Cortex of kidney (tissue), 1 donor: ENCODE measurements around the gene STX10.
A peak's percentile ranks its signal among the peaks of the same experiment; 100 is the strongest.
"Not testable (repeated sequence)": the region's sequence is repeated elsewhere in the genome, so short reads cannot be mapped to it uniquely, and the experiment has no call there.

Experiments used
- DNase-seq: peaks from one replicate; lab custom pipeline; 2025; lab: John Stamatoyannopoulos, UW

The STX10 gene

GRCh38 chr19:13164343-13165161, 14.4 kb upstream of the STX10 start:
- no peak for DNase-seq

GRCh38 chr19:13163609-13164342, 13.6 kb upstream of the STX10 start:
- DNase-seq = no peak

GRCh38 chr19:13162724-13163608, 12.8 kb upstream of the STX10 start:
- DNase-seq = peak; percentile 72

GRCh38 chr19:13160557-13160956, 10.4 kb upstream of the STX10 start:
- DNase-seq = no peak

- DNase-seq = no peak
Measured at GRCh38 chr19:13159713-13160112, 9.5 kb upstream of the STX10 start.

- DNase-seq = no peak
Measured at GRCh38 chr19:13155472-13156359, 5.5 kb upstream of the STX10 start.

- no peak for DNase-seq
Measured at GRCh38 chr19:13154911-13155471, 4.8 kb upstream of the STX10 start.

GRCh38 chr19:13154241-13154778, 4.1 kb upstream of the STX10 start:
- no peak for DNase-seq

GRCh38 chr19:13153569-13154240, 3.5 kb upstream of the STX10 start:
- no peak for DNase-seq

GRCh38 chr19:13152974-13153568, 2.9 kb upstream of the STX10 start:
- no peak for DNase-seq

- no peak for DNase-seq
Measured at GRCh38 chr19:13152356-13152973, 2.3 kb upstream of the STX10 start.

- DNase-seq = peak; percentile 86
Measured at GRCh38 chr19:13151605-13152355, 1.6 kb upstream of the STX10 start.

- DNase-seq = no peak
Measured at GRCh38 chr19:13150931-13151604, 893 bp upstream of the STX10 start.

- DNase-seq = no peak
Measured at GRCh38 chr19:13149628-13150186, 468 bp downstream of the STX10 start.

GRCh38 chr19:13149173-13149627, 975 bp downstream of the STX10 start:
- DNase-seq = not testable (repeated sequence)

- no peak for DNase-seq
Measured at GRCh38 chr19:13146763-13147563, 3.2 kb downstream of the STX10 start.
